Dendritic cell treated with granulocyte-macrophage colony-stimulating factor and Interleukin-4, amounts not matched to agents 40 ng/mL and 50 ng/mL, for 4 days (primary cell): ENCODE measurements around the gene TCIRG1.

Source experiments
- H3K27ac Mint-ChIP-seq: one replicate; pipeline ENCODE4 v1.8.0; 2022; ENCODE audit warnings: mild to moderate bottlenecking, mixed read lengths
- H3K27me3 Mint-ChIP-seq: one replicate; pipeline ENCODE4 v1.8.0; 2022; ENCODE audit warnings: mild to moderate bottlenecking, mixed read lengths
- H3K36me3 Mint-ChIP-seq: one replicate; pipeline ENCODE4 v1.8.0; 2022; ENCODE audit warnings: low read depth, mixed read lengths
- H3K4me1 Mint-ChIP-seq: one replicate; pipeline ENCODE4 v1.8.0; 2022; ENCODE audit warnings: low read depth, mixed read lengths
- H3K4me3 Mint-ChIP-seq: one replicate; pipeline ENCODE4 v1.8.0; 2022; ENCODE audit warnings: mild to moderate bottlenecking, moderate library complexity, mixed read lengths
- H3K9me3 Mint-ChIP-seq: one replicate; pipeline ENCODE4 v1.8.0; 2022; ENCODE audit warnings: mixed read lengths
- intact Hi-C: fragments of 100-400 bp; cut with micrococcal nuclease; formaldehyde crosslinking; loops from one replicate; pipeline ENCODE4 v1.15.0; 2022

The TCIRG1 gene

DNA sequence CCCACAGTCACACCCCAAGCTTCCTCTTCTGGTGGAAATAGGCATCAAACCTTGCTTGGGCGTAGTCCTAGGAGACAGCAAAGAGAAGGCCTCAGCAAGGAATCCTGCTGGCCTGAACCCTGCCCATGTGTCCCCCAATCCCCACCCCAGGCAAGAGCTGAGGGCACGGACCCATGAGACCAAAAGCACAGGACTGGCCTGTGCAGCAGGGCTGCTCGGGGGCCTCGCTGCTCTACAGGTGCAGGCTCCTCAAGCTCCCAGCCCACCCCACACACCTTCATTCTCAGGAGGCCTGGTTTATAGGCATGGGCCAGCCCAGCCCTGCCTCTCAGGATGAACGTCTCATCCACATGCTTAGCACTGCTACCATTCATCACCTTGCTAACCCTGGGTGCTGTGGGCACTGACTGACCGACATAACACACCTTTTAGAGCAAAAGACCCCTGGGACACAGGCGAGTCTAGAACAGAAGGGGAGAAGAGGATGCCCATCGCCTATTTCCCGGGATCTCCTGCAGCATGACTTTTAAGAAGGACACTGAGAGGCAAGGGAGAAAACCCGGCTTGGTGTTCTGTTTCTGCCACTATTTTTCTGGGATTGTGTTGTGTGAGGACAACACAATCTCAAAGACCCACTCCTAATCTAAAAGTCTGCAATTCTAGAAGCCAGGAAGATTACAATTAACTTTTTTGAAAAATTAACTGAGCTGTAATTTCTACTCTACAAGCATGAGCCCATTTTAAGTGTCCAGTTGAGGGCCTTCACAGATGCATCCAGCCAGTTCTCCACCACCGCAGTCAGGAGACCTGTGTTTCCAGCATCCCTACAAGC, 15.4 kb downstream of the TCIRG1 start:
- H3K9me3 Mint-ChIP-seq = no peaks in the 10 kb centered on the region
- peak overlapping the region; percentile 16 for H3K27ac Mint-ChIP-seq
- H3K36me3 Mint-ChIP-seq = peaks cover 80% of the 10 kb centered on the region
- no peaks in the 10 kb centered on the region for H3K27me3 Mint-ChIP-seq
- peaks cover 25% of the 10 kb centered on the region for H3K4me1 Mint-ChIP-seq
- intact Hi-C loops = no loop called here
- H3K4me3 Mint-ChIP-seq = no peak overlapping the region

DNA sequence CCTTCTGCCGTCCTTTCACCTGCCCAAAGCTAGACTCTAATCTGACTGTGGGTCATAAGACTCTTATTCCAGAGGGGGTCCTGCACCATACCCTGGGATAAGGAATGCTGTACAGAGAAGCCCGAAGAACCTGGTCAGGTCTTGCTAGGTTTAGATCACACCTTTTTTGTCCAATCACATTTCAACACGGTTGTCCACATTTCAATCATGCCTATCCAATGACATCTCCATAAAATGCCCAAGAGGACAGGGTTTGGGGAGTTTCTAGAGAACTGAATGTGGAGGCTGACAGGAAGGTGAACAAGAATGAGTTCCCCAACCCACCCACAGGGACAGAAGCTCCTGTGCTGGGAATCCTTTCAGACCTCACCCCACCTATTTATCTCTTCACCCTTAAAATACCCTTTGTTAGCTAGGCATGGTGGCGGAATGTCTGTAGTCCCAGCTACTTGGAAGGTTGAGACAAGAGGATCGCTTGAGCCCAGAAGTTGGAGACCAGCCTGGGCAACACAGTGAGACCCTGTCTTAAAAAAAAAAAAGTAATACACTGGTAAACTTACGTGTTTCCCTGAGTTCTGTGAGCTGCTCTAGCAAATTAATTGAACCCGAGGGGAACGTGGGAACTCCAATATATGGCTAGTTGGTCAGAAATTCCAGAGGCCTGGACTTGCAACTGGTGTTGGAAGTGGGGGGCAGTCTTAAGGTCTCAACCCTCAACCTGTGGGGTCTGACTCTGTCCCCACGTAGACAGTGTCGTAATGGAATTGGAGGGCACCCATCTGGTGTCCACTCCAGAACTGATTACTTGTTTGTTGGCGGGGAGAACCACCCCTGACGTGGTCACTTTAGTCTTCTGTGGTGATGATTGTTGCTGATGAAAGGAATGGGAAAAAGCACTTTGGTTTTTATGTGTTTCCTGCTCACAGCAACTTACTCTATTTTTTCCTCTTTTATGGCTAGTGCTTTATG, 17.8 kb downstream of the TCIRG1 start:
- Mint-ChIP-seq H3K27me3 (no peaks in the 10 kb centered on the region), H3K4me3 (no peak overlapping the region), H3K36me3 (peaks cover 79% of the 10 kb centered on the region), H3K9me3 (no peaks in the 10 kb centered on the region), H3K4me1 (peaks cover 11% of the 10 kb centered on the region), H3K27ac (no peak overlapping the region)
- intact Hi-C loops = no loop called here

DNA sequence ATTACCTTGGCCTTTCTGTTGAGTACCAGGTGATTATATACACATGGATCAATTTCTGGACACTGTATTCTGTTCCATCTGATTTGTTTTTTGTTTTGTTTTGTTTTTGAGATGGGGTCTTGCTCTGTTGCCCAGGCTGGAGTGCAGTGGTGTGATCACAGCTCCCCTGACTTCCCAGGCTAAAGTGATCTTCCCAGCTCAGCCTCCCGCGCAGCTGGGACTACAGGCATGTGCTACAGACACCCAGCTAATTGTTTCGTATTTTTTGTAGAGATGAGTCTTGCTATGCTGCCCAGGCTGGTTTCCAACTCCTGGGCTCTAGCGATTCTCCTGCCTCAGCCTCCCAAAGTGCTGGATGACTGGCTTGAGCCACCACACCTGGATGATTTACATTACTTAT, 19.0 kb downstream of the TCIRG1 start:
- H3K27ac Mint-ChIP-seq = no peak overlapping the region
- H3K36me3 Mint-ChIP-seq = peaks cover 79% of the 10 kb centered on the region

GRCh38 chr11:68061508-68061907, 22.7 kb downstream of the TCIRG1 start:
- H3K27me3 Mint-ChIP-seq = no peaks in the 10 kb centered on the region
- no peaks in the 10 kb centered on the region for H3K9me3 Mint-ChIP-seq
- no peak overlapping the region for H3K27ac Mint-ChIP-seq
- no peak overlapping the region for H3K4me3 Mint-ChIP-seq
- peaks cover 90% of the 10 kb centered on the region for H3K36me3 Mint-ChIP-seq
- H3K4me1 Mint-ChIP-seq = peaks cover 28% of the 10 kb centered on the region
- intact Hi-C loops = no loop called here

More for the DNA sequence above, 19.0 kb downstream of the TCIRG1 start:
- intact Hi-C loops = no loop called here
- Mint-ChIP-seq H3K27me3 (no peaks in the 10 kb centered on the region), H3K9me3 (no peaks in the 10 kb centered on the region), H3K4me3 (no peak overlapping the region), H3K4me1 (peaks cover 5% of the 10 kb centered on the region)

DNA sequence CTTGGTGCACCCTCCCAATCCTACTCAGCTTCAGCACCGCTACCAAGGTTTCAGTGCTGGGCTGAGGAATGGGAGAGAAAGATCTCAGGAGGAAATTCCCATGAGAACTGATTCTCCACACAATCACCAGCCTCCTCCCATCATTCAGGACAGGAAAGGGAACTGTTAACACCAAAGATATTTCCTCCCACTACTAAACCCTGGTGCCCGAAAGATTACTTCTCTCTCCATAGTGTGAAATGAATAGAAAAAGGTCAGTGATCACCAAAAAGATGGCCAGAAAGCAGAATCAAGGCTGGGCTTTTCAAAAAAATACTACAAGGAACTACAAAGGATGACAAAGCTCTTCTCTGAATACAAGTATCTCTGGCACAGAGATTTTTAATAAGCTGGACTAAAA, 26.1 kb downstream of the TCIRG1 start:
- intact Hi-C loops = no loop called here
- no peaks in the 10 kb centered on the region for H3K9me3 Mint-ChIP-seq
- peaks cover 28% of the 10 kb centered on the region for H3K4me1 Mint-ChIP-seq
- H3K27me3 Mint-ChIP-seq = no peaks in the 10 kb centered on the region
- peaks cover 91% of the 10 kb centered on the region for H3K36me3 Mint-ChIP-seq
- H3K4me3 Mint-ChIP-seq = no peak overlapping the region
- peak overlapping the region; percentile 55 for H3K27ac Mint-ChIP-seq

DNA sequence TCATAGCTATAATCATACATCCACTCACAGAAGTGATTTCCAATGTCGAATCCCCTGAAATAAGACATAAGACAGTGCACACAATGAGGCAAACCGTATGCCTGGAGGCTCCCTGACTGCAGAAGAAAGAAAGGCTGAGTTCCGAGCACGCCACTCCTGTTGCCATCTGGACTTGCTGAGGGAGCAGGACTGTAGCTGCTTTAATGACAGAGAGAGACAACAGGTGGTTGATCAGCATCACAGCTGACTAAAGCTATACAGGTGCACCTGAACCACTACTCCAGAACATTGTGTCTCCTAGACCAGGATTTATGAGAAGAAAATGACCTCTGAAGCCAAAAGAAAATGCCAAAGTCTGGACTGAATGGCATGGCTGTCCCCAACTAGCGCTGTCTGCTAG, 27.0 kb downstream of the TCIRG1 start:
- Mint-ChIP-seq H3K4me3 (no peak overlapping the region), H3K27ac (peak overlapping the region; percentile 55), H3K9me3 (no peaks in the 10 kb centered on the region), H3K27me3 (no peaks in the 10 kb centered on the region), H3K36me3 (peaks cover 91% of the 10 kb centered on the region), H3K4me1 (peaks cover 29% of the 10 kb centered on the region)
- intact Hi-C loops = no loop called here

DNA sequence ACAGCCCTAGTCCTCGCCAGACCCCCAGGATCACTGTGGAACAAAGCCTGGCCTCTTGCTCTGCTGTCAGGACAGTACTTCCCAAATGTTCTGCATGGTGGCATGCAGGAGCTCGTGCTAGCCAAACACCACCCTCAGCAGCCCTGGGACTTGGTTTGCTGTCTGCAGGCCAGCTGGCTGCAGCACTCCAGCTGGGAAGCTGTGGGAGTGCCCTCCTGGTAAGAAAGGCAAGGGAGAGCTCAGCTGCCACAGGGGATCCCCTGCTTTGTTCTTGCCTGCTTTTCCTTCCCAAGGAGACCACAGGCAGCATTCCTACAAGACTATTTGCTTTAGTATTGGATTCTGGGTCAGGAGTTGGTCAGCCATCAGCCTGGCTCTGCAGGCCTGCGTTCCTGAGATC, 27.9 kb downstream of the TCIRG1 start:
- H3K9me3 Mint-ChIP-seq = no peaks in the 10 kb centered on the region
- peaks cover 38% of the 10 kb centered on the region for H3K4me1 Mint-ChIP-seq
- peaks cover 89% of the 10 kb centered on the region for H3K36me3 Mint-ChIP-seq
- H3K27me3 Mint-ChIP-seq = no peaks in the 10 kb centered on the region
- intact Hi-C loops = no loop called here
- no peak overlapping the region for H3K4me3 Mint-ChIP-seq
- H3K27ac Mint-ChIP-seq = no peak overlapping the region

GRCh38 chr11:68067991-68068390, 29.2 kb downstream of the TCIRG1 start:
- Mint-ChIP-seq H3K4me1 (peaks cover 41% of the 10 kb centered on the region), H3K27ac (no peak overlapping the region), H3K9me3 (no peaks in the 10 kb centered on the region), H3K36me3 (peaks cover 88% of the 10 kb centered on the region), H3K27me3 (no peaks in the 10 kb centered on the region), H3K4me3 (no peak overlapping the region)
- intact Hi-C loops = no loop called here

GRCh38 chr11:68071281-68072048, 32.6 kb downstream of the TCIRG1 start:
- H3K27ac Mint-ChIP-seq = no peak overlapping the region
- H3K4me3 Mint-ChIP-seq = no peak overlapping the region
- intact Hi-C loops = loop anchor here (10.0 kb wide), 1 partner anchor 113 kb away; no protein-coding TSS in a partner anchor
- H3K27me3 Mint-ChIP-seq = no peaks in the 10 kb centered on the region
- H3K4me1 Mint-ChIP-seq = peaks cover 13% of the 10 kb centered on the region
- H3K9me3 Mint-ChIP-seq = no peaks in the 10 kb centered on the region
- H3K36me3 Mint-ChIP-seq = peaks cover 93% of the 10 kb centered on the region

DNA sequence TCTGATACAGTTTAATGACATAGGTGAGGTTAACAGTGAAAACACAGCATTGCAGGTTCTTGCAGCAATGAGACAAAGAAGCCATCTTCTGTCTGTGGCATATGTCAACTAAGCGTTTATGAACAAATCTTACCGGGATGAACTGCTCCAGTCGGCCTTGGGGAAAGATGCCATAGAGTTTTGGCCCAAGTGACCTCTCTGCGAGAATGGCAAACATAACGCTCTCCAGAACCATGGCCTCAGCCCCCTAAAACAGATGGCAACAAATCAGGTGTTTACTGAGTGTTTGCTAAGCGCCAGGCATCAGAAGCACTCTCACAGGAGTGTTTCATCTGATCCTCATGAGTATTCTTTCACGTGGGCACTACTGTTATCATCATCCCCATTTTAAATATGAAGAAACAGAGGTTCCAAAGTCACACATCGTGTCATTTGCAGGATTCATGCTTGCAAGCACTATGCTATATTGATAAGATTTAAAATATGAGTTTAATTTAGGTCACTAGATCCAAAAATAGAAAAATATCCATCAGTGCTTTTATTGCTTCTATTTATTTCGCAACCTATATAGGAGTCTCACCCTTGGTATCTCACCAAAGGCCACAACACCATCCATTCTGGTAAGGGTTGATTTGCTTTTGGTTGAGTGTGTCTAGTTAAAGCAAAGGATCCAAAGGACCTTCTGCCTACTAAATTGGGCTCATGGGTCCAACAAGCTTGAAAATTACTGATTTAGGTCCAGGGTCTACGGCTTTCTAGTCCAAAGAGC, 35.9 kb downstream of the TCIRG1 start:
- H3K36me3 Mint-ChIP-seq = peaks cover 89% of the 10 kb centered on the region
- peaks cover 19% of the 10 kb centered on the region for H3K4me1 Mint-ChIP-seq
- H3K27ac Mint-ChIP-seq = no peak overlapping the region
- intact Hi-C loops = loop anchor here (10.0 kb wide), 1 partner anchor 110 kb away; no protein-coding TSS in a partner anchor
- H3K27me3 Mint-ChIP-seq = no peaks in the 10 kb centered on the region
- no peaks in the 10 kb centered on the region for H3K9me3 Mint-ChIP-seq
- H3K4me3 Mint-ChIP-seq = no peak overlapping the region

DNA sequence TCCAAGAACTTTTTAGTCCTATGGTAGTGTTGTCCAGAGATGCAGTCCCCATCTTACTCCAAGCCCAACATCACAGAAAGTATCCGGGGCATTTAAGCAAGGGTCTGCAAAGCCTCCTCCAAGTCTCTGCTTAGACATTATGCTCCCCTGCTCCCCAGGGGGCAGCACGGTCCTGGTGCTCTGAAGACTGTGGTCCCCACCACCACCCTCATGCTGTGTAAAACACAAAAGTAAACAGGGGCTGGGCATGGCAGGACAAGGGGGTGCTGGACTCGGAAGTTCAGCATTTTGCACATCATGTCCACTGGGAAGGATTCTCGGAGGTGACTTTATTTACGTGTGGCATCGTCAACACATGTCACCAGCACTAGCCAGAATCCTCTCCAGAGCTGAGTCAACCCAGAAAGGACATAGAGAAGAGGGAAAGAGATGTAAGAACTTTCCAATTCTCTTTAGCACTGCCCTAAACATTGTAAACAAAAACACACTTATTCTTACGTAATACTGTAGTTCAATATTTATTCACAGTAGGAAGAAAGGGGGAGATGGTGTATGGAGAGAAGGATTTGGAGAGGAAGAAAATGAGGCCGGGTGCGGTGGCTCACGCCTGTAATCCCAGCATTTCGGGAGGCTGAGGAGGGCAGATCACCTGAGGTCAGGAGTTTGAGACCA, 37.7 kb downstream of the TCIRG1 start:
- peaks cover 11% of the 10 kb centered on the region for H3K4me1 Mint-ChIP-seq
- H3K36me3 Mint-ChIP-seq = peaks cover 91% of the 10 kb centered on the region
- no peaks in the 10 kb centered on the region for H3K27me3 Mint-ChIP-seq
- intact Hi-C loops = loop anchor here (10.0 kb wide), 1 partner anchor 108 kb away; no protein-coding TSS in a partner anchor
- no peak overlapping the region for H3K4me3 Mint-ChIP-seq
- H3K9me3 Mint-ChIP-seq = no peaks in the 10 kb centered on the region
- H3K27ac Mint-ChIP-seq = no peak overlapping the region

- no peaks in the 10 kb centered on the region for H3K27me3 Mint-ChIP-seq
- no peak overlapping the region for H3K4me3 Mint-ChIP-seq
- H3K4me1 Mint-ChIP-seq = peaks cover 6% of the 10 kb centered on the region
- H3K9me3 Mint-ChIP-seq = no peaks in the 10 kb centered on the region
- H3K36me3 Mint-ChIP-seq = peaks cover 84% of the 10 kb centered on the region
- no peak overlapping the region for H3K27ac Mint-ChIP-seq
- intact Hi-C loops = loop anchor here (10.0 kb wide), 1 partner anchor 107 kb away; no protein-coding TSS in a partner anchor
Observed at GRCh38 chr11:68077617-68078582, 39.1 kb downstream of the TCIRG1 start.
